Fibroblast of skin of left quadriceps (primary cell): ENCODE data around the gene XKRX.

Experiments
- DNase-seq, 2 experiments: peaks; one replicate each; pipeline ENCODE4 v3.0.0-alpha.2; 2013; ENCODE audit warnings: low read depth in 2 of 2

The XKRX gene

GRCh38 chrX:100928660-100929613 lies at the start of gene XKRX:
Gene XKRX (minus strand): TSS chrX:100928917. CDS start chrX:100928304, 613 bp downstream.
- DNase-seq = no peak

- DNase-seq = no peak
These were observed 47.5 kb upstream of the XKRX start for GRCh38 chrX:100976211-100976610.

- DNase-seq = no peak
These were observed 46.5 kb upstream of the XKRX start for GRCh38 chrX:100975212-100975611.

- DNase-seq = no peak
These were observed 44.7 kb upstream of the XKRX start for GRCh38 chrX:100973411-100973810.

- DNase-seq = no peak
These were observed 41.2 kb upstream of the XKRX start for GRCh38 chrX:100969936-100970335.

GRCh38 chrX:100969408-100969807 lies 40.7 kb upstream of the XKRX start, which contains the start of gene ARL13A:
Gene ARL13A (plus strand): TSS chrX:100969708. CDS start chrX:100973690, 3,982 bp downstream.
- DNase-seq = no peak

GRCh38 chrX:100964362-100964761 lies 35.6 kb upstream of the XKRX start:
- DNase-seq = no peak

DNA sequence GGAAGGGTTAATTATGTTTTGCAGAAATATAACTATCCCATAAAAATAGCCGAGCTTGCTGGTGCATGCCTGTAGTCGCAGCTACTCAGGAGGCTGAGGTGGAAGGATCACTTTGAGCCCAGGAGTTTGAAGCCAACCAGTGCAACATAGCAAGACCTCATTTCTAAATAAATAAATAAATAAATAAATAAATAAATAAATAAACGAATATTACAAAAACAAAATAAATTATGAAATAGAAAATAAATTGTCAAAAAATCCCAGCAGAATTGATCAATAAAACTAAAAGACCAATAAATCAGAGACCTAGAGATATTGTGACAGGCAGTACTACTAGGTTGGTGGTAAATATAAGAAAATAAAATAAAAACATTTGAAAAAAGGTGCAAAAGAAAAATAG lies 34.1 kb upstream of the XKRX start:
- DNase-seq = no peak

- no peak for DNase-seq
These were observed 19.8 kb upstream of the XKRX start for GRCh38 chrX:100948557-100948956.

- no peak for DNase-seq
These were observed 17.7 kb upstream of the XKRX start for GRCh38 chrX:100946299-100946927.

DNA sequence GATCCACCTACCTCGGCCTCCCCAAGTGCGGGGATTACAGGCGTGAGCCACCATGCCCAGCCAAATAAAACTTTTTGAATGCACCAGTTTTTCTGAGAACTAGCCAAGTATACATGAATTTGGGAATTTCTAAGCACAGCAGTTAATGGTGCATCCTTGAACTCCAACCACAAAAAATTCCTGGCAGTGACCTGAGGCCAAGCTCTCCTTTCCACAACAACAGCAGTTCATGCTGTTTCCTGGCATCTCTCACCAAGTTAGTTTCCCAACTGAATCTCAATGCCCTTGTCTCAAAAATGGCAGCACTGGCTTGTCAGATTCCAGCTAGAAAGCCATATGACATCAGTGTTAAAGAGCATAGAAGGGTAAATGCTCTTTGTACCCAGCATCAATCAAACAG lies 15.9 kb upstream of the XKRX start:
- DNase-seq = no peak

- DNase-seq = no peak
These were observed 10.6 kb upstream of the XKRX start for GRCh38 chrX:100939333-100939732.

DNA sequence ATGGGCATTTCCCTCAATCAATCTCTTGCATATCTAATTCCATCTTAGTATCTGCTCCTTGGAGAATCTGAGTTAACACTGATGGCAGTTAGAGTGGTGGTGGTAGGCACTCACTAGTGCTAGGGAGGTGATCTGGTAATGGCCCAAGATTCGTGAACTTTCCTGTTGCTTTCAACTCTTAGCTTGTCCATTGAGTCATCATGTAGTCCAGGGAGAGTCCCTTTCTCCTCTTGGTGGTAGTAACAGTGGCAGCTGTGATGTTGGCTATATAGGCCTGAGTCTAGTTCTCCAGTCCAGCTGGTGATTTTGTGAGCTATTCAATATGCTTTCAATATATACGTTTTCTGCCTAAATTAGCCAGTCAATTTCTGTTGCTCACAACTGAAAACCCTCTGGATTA lies 7.0 kb upstream of the XKRX start:
- no peak for DNase-seq

DNA sequence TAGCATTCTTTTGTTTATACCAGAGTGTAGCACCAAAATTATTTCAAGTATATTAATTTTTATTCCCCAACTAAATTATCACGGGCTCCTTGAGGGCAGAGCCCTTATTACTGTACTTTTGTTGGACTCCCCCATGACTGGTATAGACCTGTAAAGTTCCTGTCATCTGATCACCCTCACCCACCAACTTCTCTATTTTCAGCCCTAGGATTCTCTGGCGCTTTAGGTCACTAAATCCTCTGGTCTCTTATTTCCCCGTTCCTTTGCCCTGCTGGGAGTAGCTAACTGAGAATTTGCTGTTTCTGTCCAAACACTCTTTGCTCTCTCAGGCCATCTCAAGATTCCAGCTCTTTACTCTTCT lies 3.2 kb upstream of the XKRX start:
- DNase-seq = no peak

DNA sequence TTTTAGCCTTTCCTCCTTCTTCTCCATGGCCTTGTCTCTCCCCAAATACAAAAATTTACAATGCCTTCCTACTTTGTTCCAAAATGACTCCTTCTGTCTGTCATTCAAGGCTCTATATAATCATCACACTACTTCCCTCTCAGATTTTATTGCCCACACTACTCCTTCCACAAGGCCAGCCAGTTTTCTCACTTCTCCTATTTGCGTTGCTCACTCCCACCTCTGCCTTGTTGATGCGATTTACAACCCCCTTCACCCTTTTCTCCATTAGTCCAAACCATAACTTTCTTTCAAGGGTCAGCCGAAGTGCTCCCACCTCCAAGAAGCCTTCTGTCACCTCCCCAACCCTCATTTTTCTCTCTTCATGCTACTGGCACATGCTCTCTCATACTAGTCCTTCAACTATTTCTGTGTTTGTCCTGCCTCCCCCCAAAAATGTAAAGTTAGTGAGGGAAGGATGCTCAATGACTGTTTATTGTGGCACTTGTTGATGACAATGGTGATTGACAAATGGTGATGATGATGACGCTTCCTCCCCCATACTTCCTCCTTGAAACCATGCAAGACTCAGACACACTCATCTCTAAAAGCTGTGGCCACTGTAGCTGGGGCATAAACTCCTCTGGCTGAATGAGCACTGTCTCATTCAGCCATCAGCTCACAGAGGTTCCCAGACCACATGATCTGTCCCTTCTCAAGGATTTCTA lies 2.7 kb upstream of the XKRX start:
- DNase-seq = no peak

GRCh38 chrX:100926453-100926852 lies 2.3 kb downstream of the XKRX start:
- no peak for DNase-seq

DNA sequence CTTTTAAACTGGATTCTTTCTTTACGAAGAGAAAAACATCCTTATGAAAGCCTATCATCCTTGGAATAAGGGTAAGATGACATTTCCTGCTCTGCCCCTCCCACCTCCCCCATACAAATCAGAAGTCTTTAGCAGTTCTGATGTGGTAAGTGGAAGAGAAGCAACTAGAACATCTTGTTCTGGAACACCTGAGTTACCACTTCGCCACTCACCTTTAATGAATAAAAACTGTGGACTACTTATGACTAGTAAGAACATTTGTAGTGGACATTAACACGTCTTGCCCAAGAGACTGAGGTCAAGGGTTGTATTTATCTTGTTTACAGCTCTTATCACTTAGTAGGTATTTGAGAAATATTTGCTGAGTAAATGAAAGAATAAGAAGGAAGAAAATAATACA lies 4.3 kb downstream of the XKRX start:
- no peak for DNase-seq

- DNase-seq = no peak
These were observed 13.2 kb downstream of the XKRX start for GRCh38 chrX:100915562-100915961.

DNA sequence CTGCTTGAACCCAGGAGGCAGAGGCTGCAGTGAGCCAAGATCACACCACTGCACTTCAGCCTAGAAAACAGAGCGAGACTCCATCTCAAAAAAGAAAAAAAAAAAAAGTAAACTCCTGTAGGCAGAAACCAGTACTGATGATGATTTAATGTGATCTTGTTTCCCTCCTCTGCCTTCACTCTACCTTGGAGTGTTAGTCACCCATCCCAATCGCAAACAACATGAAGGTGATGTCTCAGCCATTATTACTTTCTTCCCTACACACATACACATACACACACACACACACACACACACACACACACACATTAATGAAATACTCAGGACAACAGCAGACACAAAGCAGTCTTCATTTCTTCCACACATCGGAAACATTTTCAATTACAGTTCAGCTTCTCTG lies 15.6 kb downstream of the XKRX start:
- no peak for DNase-seq

DNA sequence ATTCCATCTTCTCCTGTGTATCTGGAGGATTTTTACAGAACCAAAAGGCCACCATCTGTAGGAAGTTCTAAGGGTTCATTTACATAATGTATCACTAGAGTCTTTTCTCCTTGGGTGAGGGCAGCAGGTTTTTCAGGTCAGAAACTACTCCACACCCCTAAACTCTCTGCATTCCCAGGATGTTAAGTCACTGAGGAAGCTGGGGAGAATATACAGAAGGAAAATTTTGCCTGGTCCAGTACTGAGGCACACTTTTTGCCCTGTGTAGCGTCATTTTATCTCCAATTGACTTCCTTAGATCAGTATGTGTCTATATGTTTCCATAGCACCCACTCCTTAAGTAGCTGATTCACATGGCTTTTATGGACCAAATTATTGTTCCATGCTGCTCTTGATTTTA lies 17.0 kb downstream of the XKRX start:
- no peak for DNase-seq

- DNase-seq = no peak
These were observed 23.1 kb downstream of the XKRX start for GRCh38 chrX:100905620-100906019.

DNA sequence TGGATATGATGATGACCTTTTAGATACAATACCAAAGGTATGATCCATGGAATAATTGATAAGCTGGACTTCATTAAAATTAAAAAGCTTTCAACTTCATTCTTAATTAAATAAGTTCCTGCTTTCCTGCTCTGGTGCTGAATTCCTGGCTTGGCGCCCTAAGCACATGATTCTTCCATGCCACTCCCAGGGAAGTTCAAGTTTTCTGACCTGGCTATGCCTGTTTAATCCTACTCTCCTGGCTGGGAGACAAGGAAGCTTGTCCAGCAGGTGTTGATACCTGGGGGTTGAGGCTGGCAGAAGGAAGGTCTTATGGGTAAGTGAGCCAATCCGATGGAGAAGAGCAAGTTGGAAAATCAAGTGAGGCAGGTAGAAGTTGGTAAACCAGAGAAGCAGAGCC lies 24.3 kb downstream of the XKRX start:
- DNase-seq = no peak
